Adrenal gland (tissue), 12 donors: ENCODE data around the gene TNFSF11. TPM values are rescaled to one million over a fixed set of nuclear protein-coding genes. Genes with fewer than 3 reads are reported as not detected.

Source experiments
- DNase-seq, 7 donors: peaks; one replicate each; pipeline ENCODE4 v3.0.0-alpha.2; 2019 to 2020
- H3K27ac ChIP-seq, 5 donors: fragments of 200-600 bp; sonication (generic) in 4 of 5; 1 replicate in 3 of 5; 2 replicates in 2 of 5; pipeline versions ENCODE4 v1.5.1 to v1.8.0; 2016 to 2020; ENCODE audit warnings: mild to moderate bottlenecking in 1 of 5
- H3K27me3 ChIP-seq: fragments of 200-600 bp; 2 replicates; pipeline ENCODE4 v1.8.0; 2021
- H3K36me3 ChIP-seq, 2 donors: fragments of 200-600 bp; replicated peaks in 1 of 2; 1 replicate in 1 of 2; 2 replicates in 1 of 2; pipeline versions ENCODE4 v1.5.1 to v1.8.0; 2018 to 2022
- H3K4me1 ChIP-seq, 2 donors: fragments of 200-600 bp; replicated peaks in 1 of 2; 1 replicate in 1 of 2; 2 replicates in 1 of 2; pipeline versions ENCODE4 v1.5.1 to v1.8.0; 2018 to 2021
- H3K4me3 ChIP-seq, 4 donors: fragments of 200-600 bp; sonication (generic) in 3 of 4; one replicate each; pipeline ENCODE4 v1.5.1; 2016 to 2018
- H3K9me3 ChIP-seq, 3 donors: fragments of 200-600 bp; sonication (generic) in 1 of 3; replicated peaks in 1 of 3; 1 replicate in 2 of 3; 2 replicates in 1 of 3; pipeline versions ENCODE4 v1.5.1 to v1.8.0; 2016 to 2021
- CTCF ChIP-seq, 6 experiments: fragments of 450-650 bp in 4 of 6; fragments of 200-600 bp in 2 of 6; sonication (generic) in 1 of 6; IDR thresholded peaks; 1 replicate in 5 of 6; 2 replicates in 1 of 6; pipeline versions ENCODE4 v1.5.1 to v1.8.0; 2016 to 2021; ENCODE audit warnings: antibody characterized with exemption in 6 of 6, mild to moderate bottlenecking in 2 of 6, moderate library complexity in 1 of 6
- POLR2A ChIP-seq, 2 donors: fragments of 450-650 bp; IDR thresholded peaks; one replicate each; pipeline ENCODE4 v1.6.1; 2017; ENCODE audit warnings: antibody characterized with exemption in 2 of 2, mild to moderate bottlenecking in 2 of 2, moderate library complexity in 1 of 2
- WGBS, 4 donors: extraction: QIAGEN DNeasy Blood & Tissue Kit in 2 of 4; methylation state at CpG; one replicate each; pipeline versions ENCODE4 v1.1.5 to v1.1.7; 2013 to 2017; 5-methylcytosine and 5-hydroxymethylcytosine counted together
- intact Hi-C, 2 donors: fragments of 100-400 bp; cut with DNase I; formaldehyde crosslinking; loops; one replicate each; pipeline versions ENCODE4 v1.14.1 to v1.15.0; 2022 to 2023
- polyA plus RNA-seq, 3 donors: library from polyadenylated mRNA; stranded (reverse); fragments of 200-250 nt in 2 of 3; fragments of 350-450 nt in 1 of 3; fragmentation: Illumina TruSeq in 1 of 3; extraction: RNeasy Lipid Tissue Mini Kit (QIAGEN cat#74804) in 1 of 3; gene quantifications; one replicate each; pipeline ENCODE4 v1.2.3, GENCODE V29; 2013 to 2014
- total RNA-seq, 9 donors: library from RNA; depleted of rRNA in 4 of 9; stranded (reverse); fragments of >200 nt in 4 of 9; fragments of 120-200 nt in 1 of 9; fragmentation: NEBNext Ultra II Directional in 1 of 9; extraction: Animal tissue kit (Norgen Biotek cat#: 25700) in 1 of 9; gene quantifications; one replicate each; pipeline versions ENCODE4 v1.1.0 to v1.2.4, GENCODE V29; 2013 to 2023
- donor health status: healthy with polysubstance abuse.
- donor health status: Bipolar disorder and iron deficiency.
- donor health status: DM: yes; HTN: yes; CAD: no.
- donor health status: DM: no; HTN: no; CAD: no.
- donor health status: DM: no; HTN: no; CAD: no.
- donor health status: DM: yes; HTN: yes; CAD: no.

The TNFSF11 gene
- total and polyA plus RNA-seq, 12 donors: 0.55 TPM; not detected in 11

GRCh38 chr13:42612021-42612765 is 38.2 kb downstream of the TNFSF11 start:
- H3K4me3 ChIP-seq: no peak overlapping the region
- intact Hi-C loops: no loop called here
- no peaks in the 10 kb centered on the region for H3K4me1 ChIP-seq
- TF ChIP-seq POLR2A (IDR thresholded peaks at IDR 0.05) (no peak), CTCF (IDR thresholded peaks at IDR 0.05) (no peak)
- DNase-seq: no peak
- 68 to 83% (median 79%) methylated on average over 5 to 7 of the region's 7 CpGs for WGBS, 4 donors
- no peaks in the 10 kb centered on the region for H3K9me3 ChIP-seq
- no peaks in the 10 kb centered on the region for H3K36me3 ChIP-seq
- H3K27me3 ChIP-seq: no peaks in the 10 kb centered on the region
- no peak overlapping the region for H3K27ac ChIP-seq

- whole genome bisulfite sequencing, 4 donors: 59 to 79% (median 63%) methylated on average over 3 of the region's 3 CpGs
- no peak overlapping the region for H3K4me3 ChIP-seq
- intact Hi-C loops: no loop called here
- no peaks in the 10 kb centered on the region for H3K27me3 ChIP-seq
- no peak for DNase-seq
- no peaks in the 10 kb centered on the region for H3K9me3 ChIP-seq
- no peaks in the 10 kb centered on the region for H3K36me3 ChIP-seq
- TF ChIP-seq POLR2A (IDR thresholded peaks at IDR 0.05): no peak
- no peak overlapping the region for H3K27ac ChIP-seq
- no peaks in the 10 kb centered on the region for H3K4me1 ChIP-seq
Measured at GRCh38 chr13:42614436-42615035, 40.6 kb downstream of the TNFSF11 start.

GRCh38 chr13:42615691-42616090 is 41.7 kb downstream of the TNFSF11 start:
- no peak overlapping the region for H3K4me3 ChIP-seq
- H3K27ac ChIP-seq: no peak overlapping the region
- H3K9me3 ChIP-seq: no peaks in the 10 kb centered on the region
- no peaks in the 10 kb centered on the region for H3K4me1 ChIP-seq
- intact Hi-C loops: no loop called here
- DNase-seq: no peak
- TF ChIP-seq POLR2A (IDR thresholded peaks at IDR 0.05) (no peak), CTCF (IDR thresholded peaks at IDR 0.05) (no peak)
- 80 to 89% (median 86%) methylated on average over 4 to 6 of the region's 6 CpGs for WGBS, 4 donors
- H3K27me3 ChIP-seq: no peaks in the 10 kb centered on the region
- no peaks in the 10 kb centered on the region for H3K36me3 ChIP-seq

GRCh38 chr13:42617221-42617620 is 43.3 kb downstream of the TNFSF11 start:
- DNase-seq: no peak
- Histone ChIP-seq H3K36me3 (no peaks in the 10 kb centered on the region), H3K4me3 (no peak overlapping the region), H3K9me3 (no peaks in the 10 kb centered on the region), H3K4me1 (no peaks in the 10 kb centered on the region), H3K27ac (no peak overlapping the region), H3K27me3 (no peaks in the 10 kb centered on the region)
- TF ChIP-seq CTCF (IDR thresholded peaks at IDR 0.05) (no peak), POLR2A (IDR thresholded peaks at IDR 0.05) (no peak)
- intact Hi-C loops: no loop called here
- 75 to 83% (median 80%) methylated on average over 3 of the region's 3 CpGs for WGBS, 4 donors
